H9 (cell line): ENCODE measurements around the gene NCMAP. TPM values are rescaled to one million over a fixed set of nuclear protein-coding genes. Genes with fewer than 3 reads are reported as not detected.

Experiments
- DNase-seq: peaks from one replicate; pipeline ENCODE4 v3.0.0-alpha.2; 2017
- H2AFZ ChIP-seq: one replicate; pipeline ENCODE4 v1.6.1; 2013; ENCODE audit warnings: mild to moderate bottlenecking, low read length, control low read depth, moderate library complexity
- H2AK5ac ChIP-seq: 2 replicates; pipeline ENCODE4 v1.6.1; 2013; ENCODE audit warnings: low read length, control low read depth, mixed read lengths; ENCODE audit not compliant: insufficient read length
- H2BK120ac ChIP-seq: one replicate; pipeline ENCODE4 v1.6.1; 2013; ENCODE audit warnings: low read depth, mild to moderate bottlenecking, low read length, control low read depth, inconsistent platforms; ENCODE audit not compliant: poor library complexity, severe bottlenecking
- H2BK12ac ChIP-seq: 2 replicates; pipeline ENCODE4 v1.6.1; 2013; ENCODE audit warnings: low read length, control low read depth, mixed read lengths, low read depth; ENCODE audit not compliant: insufficient read length
- H2BK15ac ChIP-seq: 2 replicates; pipeline ENCODE4 v1.6.1; 2013; ENCODE audit warnings: low read depth, low read length, control low read depth
- H2BK20ac ChIP-seq: one replicate; pipeline ENCODE4 v1.6.1; 2013; ENCODE audit warnings: low read depth, mild to moderate bottlenecking, low read length, control low read depth, inconsistent platforms; ENCODE audit not compliant: poor library complexity, severe bottlenecking
- H2BK5ac ChIP-seq: 2 replicates; pipeline ENCODE4 v1.6.1; 2013; ENCODE audit warnings: low read length, control low read depth, mixed read lengths; ENCODE audit not compliant: insufficient read length
- H3K14ac ChIP-seq: 2 replicates; pipeline ENCODE4 v1.6.1; 2013; ENCODE audit warnings: low read length, control low read depth; ENCODE audit not compliant: insufficient read depth
- H3K18ac ChIP-seq: 2 replicates; pipeline ENCODE4 v1.6.1; 2013; ENCODE audit warnings: low read depth, mild to moderate bottlenecking, mixed read lengths, low read length, control low read depth; ENCODE audit not compliant: insufficient read length
- H3K23ac ChIP-seq: 2 replicates; pipeline ENCODE4 v1.6.1; 2013; ENCODE audit warnings: low read length, control low read depth, mixed read lengths, low read depth; ENCODE audit not compliant: insufficient read length
- H3K23me2 ChIP-seq: 2 replicates; pipeline ENCODE4 v1.6.1; 2013; ENCODE audit warnings: low read depth, mild to moderate bottlenecking, mixed read lengths, low read length, control low read depth; ENCODE audit not compliant: insufficient read length, poor library complexity, severe bottlenecking
- H3K27ac ChIP-seq: 2 replicates; pipeline ENCODE4 v1.5.1; 2013; ENCODE audit warnings: low read length, control low read depth, mixed read lengths, low read depth; ENCODE audit not compliant: insufficient read length
- H3K27me3 ChIP-seq: 2 replicates; pipeline ENCODE4 v1.6.1; 2013; ENCODE audit warnings: low read length, control low read depth, inconsistent platforms; ENCODE audit not compliant: insufficient read depth
- H3K4ac ChIP-seq: 2 replicates; pipeline ENCODE4 v1.6.1; 2013; ENCODE audit warnings: low read depth, mild to moderate bottlenecking, control low read depth, inconsistent platforms, low read length, moderate library complexity
- H3K4me1 ChIP-seq: 2 replicates; pipeline ENCODE4 v1.6.1; 2013; ENCODE audit warnings: low read length, control low read depth, inconsistent platforms; ENCODE audit not compliant: insufficient read depth
- H3K4me2 ChIP-seq: 2 replicates; pipeline ENCODE4 v1.6.1; 2013; ENCODE audit warnings: low read length, control low read depth, mixed read lengths; ENCODE audit not compliant: insufficient read length, insufficient read depth
- H3K56ac ChIP-seq: 2 replicates; pipeline ENCODE4 v1.6.1; 2013; ENCODE audit warnings: low read depth, mild to moderate bottlenecking, mixed read lengths, low read length, control low read depth; ENCODE audit not compliant: insufficient read length
- H3K79me1 ChIP-seq: 2 replicates; pipeline ENCODE4 v1.6.1; 2013; ENCODE audit warnings: low read depth, mild to moderate bottlenecking, moderate library complexity, low read length, control low read depth, inconsistent platforms; ENCODE audit not compliant: insufficient read depth, poor library complexity, severe bottlenecking
- H3K79me2 ChIP-seq: 2 replicates; pipeline ENCODE4 v1.6.1; 2013; ENCODE audit warnings: low read length, control low read depth, inconsistent platforms; ENCODE audit not compliant: insufficient read depth
- H3K9ac ChIP-seq: 2 replicates; pipeline ENCODE4 v1.6.1; 2013; ENCODE audit warnings: low read length, control low read depth, mixed read lengths; ENCODE audit not compliant: insufficient read length; ENCODE audit errors: extremely low read depth
- H3K9me3 ChIP-seq: one replicate; pipeline ENCODE4 v1.6.1; 2013; ENCODE audit warnings: low read depth, low read length, inconsistent platforms; ENCODE audit not compliant: control insufficient read depth
- H3T11ph ChIP-seq: one replicate; pipeline ENCODE4 v1.6.1; 2013; ENCODE audit warnings: mild to moderate bottlenecking, low read length, control low read depth, inconsistent platforms
- H4K20me1 ChIP-seq: one replicate; pipeline ENCODE4 v1.6.1; 2013; ENCODE audit not compliant: control insufficient read depth, insufficient read length, insufficient read depth
- H4K5ac ChIP-seq: 2 replicates; pipeline ENCODE4 v1.6.1; 2013; ENCODE audit warnings: low read depth, mild to moderate bottlenecking, mixed read lengths, low read length, control low read depth; ENCODE audit not compliant: insufficient read length
- H4K8ac ChIP-seq: replicated peaks from 2 replicates; pipeline ENCODE4 v1.6.1; 2013; ENCODE audit warnings: low read length, control low read depth, mixed read lengths, low read depth; ENCODE audit not compliant: insufficient read length
- H4K91ac ChIP-seq: 2 replicates; pipeline ENCODE4 v1.6.1; 2013; ENCODE audit warnings: low read depth, mild to moderate bottlenecking, moderate library complexity, mixed read lengths, low read length, control low read depth; ENCODE audit not compliant: insufficient read length
- H3K27ac Mint-ChIP-seq, 3 experiments: 2 replicates in 2 of 3; 3 replicates in 1 of 3; pipeline ENCODE4 v1.8.0; 2020 to 2021; ENCODE audit warnings: mixed read lengths in 3 of 3, mild to moderate bottlenecking in 1 of 3, moderate library complexity in 1 of 3
- H3K27me3 Mint-ChIP-seq: 2 replicates; pipeline ENCODE4 v1.8.0; 2021; ENCODE audit warnings: low read depth, mild to moderate bottlenecking, moderate library complexity, mixed read lengths
- H3K36me3 Mint-ChIP-seq, 3 experiments: 2 replicates in 2 of 3; 3 replicates in 1 of 3; pipeline ENCODE4 v1.8.0; 2020 to 2021; ENCODE audit warnings: low read depth in 3 of 3, mixed read lengths in 3 of 3; ENCODE audit not compliant: insufficient read depth in 1 of 3
- H3K4me1 Mint-ChIP-seq, 2 experiments: 2 replicates each; pipeline ENCODE4 v1.8.0; 2020; ENCODE audit warnings: mixed read lengths in 2 of 2
- H3K4me3 Mint-ChIP-seq, 2 experiments: 2 replicates in 1 of 2; 3 replicates in 1 of 2; pipeline ENCODE4 v1.8.0; 2020 to 2021; ENCODE audit warnings: mild to moderate bottlenecking in 2 of 2, mixed read lengths in 2 of 2, moderate library complexity in 1 of 2
- H3K9me3 Mint-ChIP-seq, 2 experiments: 2 replicates in 1 of 2; 3 replicates in 1 of 2; pipeline ENCODE4 v1.8.0; 2020; ENCODE audit warnings: mild to moderate bottlenecking in 2 of 2, mixed read lengths in 2 of 2, moderate library complexity in 1 of 2
- CTCF ChIP-seq: fragments of 200-600 bp; sonication (generic); conservative IDR thresholded peaks from 3 replicates; pipeline ENCODE4 v1.8.0; 2021; ENCODE audit warnings: antibody characterized with exemption, mild to moderate bottlenecking
- WGBS: extraction: QIAGEN DNeasy Blood & Tissue Kit; methylation state at CpG from one replicate; pipeline ENCODE4 v1.1.7; 2013; ENCODE audit warnings: missing lambda C conversion rate, low lambda C conversion rate, mixed read lengths; ENCODE audit not compliant: insufficient read length; ENCODE audit errors: extremely low coverage; 5-methylcytosine and 5-hydroxymethylcytosine counted together
- total RNA-seq: library from RNA; stranded (reverse); gene quantifications from 2 replicates; pipeline ENCODE4 v1.2.1, GENCODE V29; 2021

The NCMAP gene
- total RNA-seq, 1 experiment from 2014 or later: 0.35 TPM

GRCh38 chr1:24632832-24633175, 76.9 kb downstream of the NCMAP start:
- Histone ChIP-seq H3K79me2 (no peaks in the 10 kb centered on the region), H3K23ac (no peak overlapping the region), H4K20me1 (no peaks in the 10 kb centered on the region), H2BK15ac (no peak overlapping the region), H3K14ac (no peak overlapping the region), H3K27ac (no peak overlapping the region), H2BK20ac (no peak overlapping the region), H4K5ac (no peak overlapping the region), H4K8ac (no peak overlapping the region), H2AFZ (no peak overlapping the region), H2BK12ac (no peak overlapping the region), H3K4ac (no peak overlapping the region), H3K27me3 (no peaks in the 10 kb centered on the region), H3K9ac (no peak overlapping the region), H2BK120ac (no peak overlapping the region), H2BK5ac (no peak overlapping the region), H3K9me3 (no peaks in the 10 kb centered on the region), H4K91ac (no peak overlapping the region), H3K4me2 (no peak overlapping the region), H3K56ac (no peak overlapping the region), H3K18ac (no peak overlapping the region), H3K4me1 (peaks cover 5% of the 10 kb centered on the region; the same call in 1 of the 2 replicates), H3T11ph (no peak overlapping the region), H2AK5ac (no peak overlapping the region), H3K23me2 (no peaks in the 10 kb centered on the region), H3K79me1 (no peaks in the 10 kb centered on the region)
- H3K36me3 Mint-ChIP-seq: no peaks in the 10 kb centered on the region
- WGBS: no CpG with 5 or more reads among the region's 1 CpG
- no peaks in the 10 kb centered on the region; a peak in 1 of 5 replicates for H3K9me3 Mint-ChIP-seq
- TF ChIP-seq CTCF: no peak
- 0 out of 7 replicates have a peak overlapping the region, but pooled peaks of 1 of the 3 experiments have one; percentile 28 for H3K27ac Mint-ChIP-seq
- DNase-seq: no peak
- H3K4me1 Mint-ChIP-seq: peaks cover 11 to 14% of the 10 kb centered on the region in 2 experiments
- peaks cover 10% of the 10 kb centered on the region for H3K27me3 Mint-ChIP-seq
- H3K4me3 Mint-ChIP-seq: no peak overlapping the region
